ENCODE measurements around the gene PRR5L. TPM values are rescaled to one million over a fixed set of nuclear protein-coding genes. Genes with fewer than 3 reads are reported as not detected.

PRR5L gene
- total RNA-seq, 1 donor = 19.5 TPM

- Histone ChIP-seq H3K4me1 (ENCODE audit: insufficient read depth, low read length) (peaks cover 32% of the 10 kb centered on the region), H3K9me3 (ENCODE audit: low read depth, low read length) (no peaks in the 10 kb centered on the region), H3K4me3 (ENCODE audit: low read length) (no peak overlapping the region), H3K27me3 (ENCODE audit: insufficient read depth, low read length) (no peaks in the 10 kb centered on the region)
Observed at GRCh38 chr11:36352922-36353321, 56.8 kb downstream of the PRR5L start.

- Histone ChIP-seq H3K4me3 (ENCODE audit: low read length) (no peak overlapping the region), H3K9me3 (ENCODE audit: low read depth, low read length) (no peaks in the 10 kb centered on the region), H3K27me3 (ENCODE audit: insufficient read depth, low read length) (no peaks in the 10 kb centered on the region), H3K4me1 (ENCODE audit: insufficient read depth, low read length) (peaks cover 37% of the 10 kb centered on the region)
Observed at GRCh38 chr11:36354221-36355003, 58.3 kb downstream of the PRR5L start.

DNA sequence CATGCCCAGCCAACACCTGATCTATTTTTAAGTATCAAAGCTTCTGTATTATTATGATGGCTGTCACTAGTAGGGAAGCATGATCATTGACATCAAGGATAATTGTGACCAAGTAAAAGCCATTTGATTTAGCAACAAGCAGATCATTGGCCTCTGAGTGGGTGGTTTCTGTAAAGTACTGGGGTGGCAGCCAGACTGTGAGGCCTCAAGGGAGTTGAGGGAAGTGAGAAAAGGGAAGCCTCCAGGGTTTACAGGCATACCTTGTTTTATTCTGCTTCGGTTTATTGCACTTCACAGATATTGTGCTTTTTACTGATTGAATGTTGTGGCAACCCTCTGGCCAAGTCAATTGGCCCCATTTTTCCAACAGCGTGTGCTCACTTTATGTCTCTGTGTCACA is 60.1 kb downstream of the PRR5L start:
- Histone ChIP-seq H3K4me1 (ENCODE audit: insufficient read depth, low read length) (peaks cover 49% of the 10 kb centered on the region), H3K4me3 (ENCODE audit: low read length) (no peak overlapping the region)

GRCh38 chr11:36357831-36358230 is 61.7 kb downstream of the PRR5L start:
- H3K4me3 ChIP-seq (ENCODE audit: low read length) = no peak overlapping the region
- no peaks in the 10 kb centered on the region for H3K27me3 ChIP-seq (ENCODE audit: insufficient read depth, low read length)
- peaks cover 61% of the 10 kb centered on the region for H3K4me1 ChIP-seq (ENCODE audit: insufficient read depth, low read length)
- H3K9me3 ChIP-seq (ENCODE audit: low read depth, low read length) = no peaks in the 10 kb centered on the region

More for the DNA sequence above, 60.1 kb downstream of the PRR5L start:
- no peaks in the 10 kb centered on the region for H3K9me3 ChIP-seq (ENCODE audit: low read depth, low read length)
- H3K27me3 ChIP-seq (ENCODE audit: insufficient read depth, low read length) = no peaks in the 10 kb centered on the region

DNA sequence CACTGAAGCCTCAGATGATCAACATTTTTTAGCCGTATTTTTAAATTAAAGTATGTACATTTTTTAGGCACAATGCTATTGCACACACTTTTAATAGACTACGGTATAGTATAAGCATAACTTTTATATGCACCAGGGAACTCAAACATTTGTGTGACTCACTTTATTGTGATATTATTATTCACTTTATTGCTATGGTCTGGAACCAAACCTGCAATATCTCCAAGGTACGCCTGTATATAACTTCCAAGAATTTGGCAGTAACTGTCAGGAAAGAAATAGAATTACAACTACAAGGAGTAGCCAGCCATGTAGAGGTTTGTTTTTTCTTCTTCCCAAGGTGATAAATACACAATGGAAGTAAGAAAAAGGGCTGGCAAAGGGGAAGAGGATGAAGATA is 62.3 kb downstream of the PRR5L start:
- no peaks in the 10 kb centered on the region for H3K9me3 ChIP-seq (ENCODE audit: low read depth, low read length)
- peaks cover 66% of the 10 kb centered on the region for H3K4me1 ChIP-seq (ENCODE audit: insufficient read depth, low read length)
- H3K4me3 ChIP-seq (ENCODE audit: low read length) = no peak overlapping the region
- H3K27me3 ChIP-seq (ENCODE audit: insufficient read depth, low read length) = no peaks in the 10 kb centered on the region

DNA sequence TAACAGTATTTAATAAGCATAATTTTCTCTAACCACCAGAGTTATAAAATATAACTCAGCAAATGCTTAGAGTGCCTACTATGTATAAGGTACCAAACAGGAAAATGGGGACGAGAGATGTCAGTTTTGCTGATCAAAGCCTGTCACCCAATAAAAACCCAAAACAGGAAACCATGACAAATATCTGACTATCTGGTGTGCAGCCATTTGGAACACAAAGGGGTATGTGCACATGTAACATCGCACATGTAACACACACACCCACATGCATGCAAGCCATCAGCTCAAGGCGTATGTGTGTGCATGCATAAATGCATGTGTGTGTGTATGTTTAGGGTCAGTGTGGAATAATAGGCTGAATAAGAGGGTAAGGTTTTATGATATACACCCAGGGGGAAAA is 64.2 kb downstream of the PRR5L start:
- H3K4me3 ChIP-seq (ENCODE audit: low read length) = no peak overlapping the region
- H3K4me1 ChIP-seq (ENCODE audit: insufficient read depth, low read length) = peaks cover 71% of the 10 kb centered on the region
- H3K27me3 ChIP-seq (ENCODE audit: insufficient read depth, low read length) = no peaks in the 10 kb centered on the region
- H3K9me3 ChIP-seq (ENCODE audit: low read depth, low read length) = no peaks in the 10 kb centered on the region

DNA sequence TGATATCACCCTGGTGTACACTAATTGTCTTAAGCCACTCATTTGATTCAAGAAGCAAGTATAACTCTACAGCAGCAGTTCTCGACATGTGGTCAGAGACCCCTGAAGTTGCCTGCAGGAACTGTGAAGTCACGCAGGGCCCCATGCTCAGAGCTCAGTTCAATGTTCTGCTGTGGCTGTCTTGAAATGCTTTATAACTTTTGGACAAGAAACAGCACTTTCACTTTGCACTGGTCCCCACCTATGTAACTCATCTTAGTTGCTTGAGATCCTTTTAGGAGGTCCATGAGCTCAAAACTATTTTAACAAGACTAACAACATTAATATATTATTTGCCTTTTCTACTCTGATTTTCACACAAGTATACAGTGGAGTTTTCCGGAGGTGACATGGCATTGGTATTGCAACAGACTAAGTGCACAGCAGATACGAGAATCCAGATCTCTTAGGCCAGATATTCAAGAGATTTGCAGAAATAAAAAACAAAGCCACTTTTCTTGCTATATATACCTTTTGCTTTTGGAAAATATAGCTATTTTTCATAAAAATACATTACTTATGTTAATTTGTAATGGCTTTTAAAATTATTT is 64.8 kb downstream of the PRR5L start:
- H3K27me3 ChIP-seq (ENCODE audit: insufficient read depth, low read length) = no peaks in the 10 kb centered on the region
- no peaks in the 10 kb centered on the region for H3K9me3 ChIP-seq (ENCODE audit: low read depth, low read length)
- no peak overlapping the region for H3K4me3 ChIP-seq (ENCODE audit: low read length)
- peaks cover 71% of the 10 kb centered on the region for H3K4me1 ChIP-seq (ENCODE audit: insufficient read depth, low read length)

DNA sequence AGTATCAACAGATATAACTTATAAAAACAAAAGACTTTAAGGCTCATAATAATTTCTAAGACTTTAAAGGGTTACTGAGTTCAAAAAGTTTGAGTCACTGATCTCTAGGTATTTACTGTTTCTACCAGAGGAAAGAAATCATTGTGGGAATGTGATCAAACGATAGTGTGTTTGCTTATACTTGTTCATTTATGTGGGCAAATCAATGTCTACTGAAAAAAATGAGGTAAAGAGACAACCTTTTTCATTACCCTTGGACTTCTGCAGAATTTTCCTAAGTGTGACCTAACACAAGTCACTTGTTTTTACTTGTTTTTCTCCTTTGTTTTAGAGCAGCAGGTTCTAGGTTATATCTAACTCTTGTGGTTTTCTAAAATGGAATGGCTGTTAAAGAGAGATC is 65.4 kb downstream of the PRR5L start:
- no peaks in the 10 kb centered on the region for H3K9me3 ChIP-seq (ENCODE audit: low read depth, low read length)
- H3K4me3 ChIP-seq (ENCODE audit: low read length) = no peak overlapping the region
- H3K27me3 ChIP-seq (ENCODE audit: insufficient read depth, low read length) = no peaks in the 10 kb centered on the region
- peaks cover 69% of the 10 kb centered on the region for H3K4me1 ChIP-seq (ENCODE audit: insufficient read depth, low read length)

GRCh38 chr11:36361901-36362391 is 65.9 kb downstream of the PRR5L start:
- Histone ChIP-seq H3K9me3 (ENCODE audit: low read depth, low read length) (no peaks in the 10 kb centered on the region), H3K27me3 (ENCODE audit: insufficient read depth, low read length) (no peaks in the 10 kb centered on the region), H3K4me3 (ENCODE audit: low read length) (no peak overlapping the region), H3K4me1 (ENCODE audit: insufficient read depth, low read length) (peaks cover 64% of the 10 kb centered on the region)

DNA sequence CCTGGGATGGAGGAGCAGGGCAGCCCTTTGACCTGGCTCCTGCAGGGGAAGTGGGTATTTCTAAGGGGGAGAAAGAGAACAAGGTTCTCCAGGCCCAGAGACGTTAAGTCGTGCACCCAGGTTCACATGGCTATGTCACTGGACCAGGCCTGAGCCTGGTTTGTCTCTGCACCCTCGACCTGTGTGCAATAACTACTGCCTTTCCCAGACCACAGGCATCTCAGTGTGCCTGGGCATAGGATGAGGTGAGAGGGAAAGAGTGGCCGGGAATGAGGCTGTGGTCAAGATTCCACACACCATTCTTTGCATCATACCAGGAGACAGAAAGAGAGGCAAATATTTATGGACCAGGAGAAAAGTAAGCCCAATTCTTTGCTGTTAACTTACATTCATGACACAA is 66.8 kb downstream of the PRR5L start:
- Histone ChIP-seq H3K9me3 (ENCODE audit: low read depth, low read length) (no peaks in the 10 kb centered on the region), H3K4me1 (ENCODE audit: insufficient read depth, low read length) (peaks cover 62% of the 10 kb centered on the region), H3K4me3 (ENCODE audit: low read length) (no peak overlapping the region), H3K27me3 (ENCODE audit: insufficient read depth, low read length) (no peaks in the 10 kb centered on the region)

DNA sequence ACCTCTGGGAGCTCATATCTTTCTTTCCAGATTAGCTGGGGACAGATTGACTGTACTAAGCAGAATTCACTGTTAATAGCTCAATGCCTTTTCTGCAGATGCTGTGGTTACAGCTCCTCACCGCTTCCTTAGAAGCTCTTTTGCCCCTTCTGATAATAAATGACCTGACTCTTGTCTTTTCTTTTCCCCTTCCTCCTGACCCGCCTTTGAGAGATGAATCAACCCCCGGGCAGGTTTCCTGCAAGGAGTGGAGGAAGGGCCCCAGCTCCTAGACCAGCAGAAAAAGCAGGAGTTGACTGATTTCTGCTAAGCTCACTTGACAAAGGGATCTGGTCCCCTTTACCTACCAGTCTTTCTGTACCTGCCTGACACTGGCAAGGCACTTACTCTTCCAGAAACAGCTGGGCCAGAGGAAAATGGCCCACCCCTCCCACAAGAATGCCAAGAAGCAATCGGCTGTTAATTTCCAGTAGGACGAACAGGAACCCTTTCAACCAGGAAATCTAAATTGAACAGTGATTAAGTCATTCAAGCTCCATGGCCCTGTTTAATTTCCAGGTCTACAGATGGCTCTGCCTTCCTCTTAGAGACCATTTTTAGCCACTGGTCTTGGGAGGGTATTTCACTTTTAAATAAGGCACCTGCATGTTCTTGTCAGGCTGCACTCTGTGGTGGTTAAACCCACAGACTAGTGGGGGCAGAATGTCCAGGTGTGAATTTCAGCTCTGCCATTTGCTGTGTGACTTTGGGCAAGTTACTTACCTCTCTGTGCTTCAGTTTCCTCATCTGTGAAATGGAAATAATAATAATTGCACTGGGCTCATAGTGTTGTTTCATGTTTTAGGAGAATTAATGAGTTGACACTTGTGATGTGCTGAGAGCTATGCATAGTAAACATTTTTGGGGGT is 67.5 kb downstream of the PRR5L start:
- Histone ChIP-seq H3K4me1 (ENCODE audit: insufficient read depth, low read length) (peaks cover 62% of the 10 kb centered on the region), H3K9me3 (ENCODE audit: low read depth, low read length) (no peaks in the 10 kb centered on the region), H3K27me3 (ENCODE audit: insufficient read depth, low read length) (no peaks in the 10 kb centered on the region), H3K4me3 (ENCODE audit: low read length) (no peak overlapping the region)

GRCh38 chr11:36364551-36365325 is 68.7 kb downstream of the PRR5L start:
- H3K27me3 ChIP-seq (ENCODE audit: insufficient read depth, low read length) = no peaks in the 10 kb centered on the region
- H3K9me3 ChIP-seq (ENCODE audit: low read depth, low read length) = no peaks in the 10 kb centered on the region
- H3K4me1 ChIP-seq (ENCODE audit: insufficient read depth, low read length) = peaks cover 57% of the 10 kb centered on the region
- H3K4me3 ChIP-seq (ENCODE audit: low read length) = no peak overlapping the region

DNA sequence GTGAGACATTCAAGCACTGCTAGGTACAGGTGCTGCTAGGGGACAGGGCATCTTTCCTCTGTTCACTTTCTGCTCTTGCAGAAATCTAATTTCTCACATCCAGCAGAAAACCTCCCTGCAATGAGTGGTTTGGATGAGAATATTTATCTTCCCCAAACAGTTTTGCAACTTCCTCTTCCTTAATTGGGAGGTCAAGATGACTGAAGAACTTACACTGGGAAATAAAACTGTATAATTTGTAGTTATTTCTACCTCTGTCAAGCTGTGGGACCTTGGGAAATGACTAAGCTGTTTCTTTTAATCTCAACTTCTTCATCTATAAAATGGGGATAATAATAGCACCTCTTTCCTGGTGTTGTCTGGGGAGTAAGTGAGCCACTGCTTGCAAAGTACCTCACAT is 69.8 kb downstream of the PRR5L start:
- Histone ChIP-seq H3K27me3 (ENCODE audit: insufficient read depth, low read length) (no peaks in the 10 kb centered on the region), H3K4me1 (ENCODE audit: insufficient read depth, low read length) (peaks cover 46% of the 10 kb centered on the region), H3K4me3 (ENCODE audit: low read length) (no peak overlapping the region), H3K9me3 (ENCODE audit: low read depth, low read length) (no peaks in the 10 kb centered on the region)

GRCh38 chr11:36367806-36368680 is 72.0 kb downstream of the PRR5L start:
- H3K4me3 ChIP-seq (ENCODE audit: low read length) = no peak overlapping the region
- H3K9me3 ChIP-seq (ENCODE audit: low read depth, low read length) = no peaks in the 10 kb centered on the region
- H3K27me3 ChIP-seq (ENCODE audit: insufficient read depth, low read length) = no peaks in the 10 kb centered on the region
- peaks cover 31% of the 10 kb centered on the region for H3K4me1 ChIP-seq (ENCODE audit: insufficient read depth, low read length)

Data from mononuclear cell (primary cell).